Panc1 (cell line): Measurements from ENCODE around the gene SLC6A8. TPM values are rescaled to one million over a fixed set of nuclear protein-coding genes. Genes with fewer than 3 reads are reported as not detected.

Experiments
- ATAC-seq: fragments of 200-7000 bp; cut with Tn5 transposase; 2 replicates; pipeline ENCODE4 v1.9.1; 2020; ENCODE audit warnings: mild to moderate bottlenecking, moderate library complexity
- BruUV-seq: library from RNA; stranded (reverse); fragments of 400-500 nt; replicated peaks from 2 replicates; lab custom pipeline; 2021; lab: Mats Ljungman, UMichigan
- CTCF ChIA-PET: fragments of 300-600 bp; sonication (Branson Sonifier 250); formaldehyde crosslinking; loops from one replicate; lab custom pipeline; 2022; ENCODE audit warnings: antibody characterized with exemption; lab: Charles Lee
- POLR2A ChIA-PET: fragments of 300-600 bp; sonication (Branson Sonifier 250); formaldehyde crosslinking; loops from one replicate; lab custom pipeline; 2022; ENCODE audit warnings: antibody characterized with exemption; lab: Charles Lee
- DNase-seq: peaks from one replicate; pipeline ENCODE4 v3.0.0-alpha.2; 2010; ENCODE audit warnings: low read depth, low spot score
- H3K27ac ChIP-seq: 2 replicates; pipeline ENCODE4 v1.5.1; 2011; ENCODE audit warnings: mild to moderate bottlenecking, low read length, inconsistent platforms
- H3K27me3 ChIP-seq: fragments of 200-500 bp; sonication (Bioruptor generic); 2 replicates; pipeline ENCODE4 v1.6.0; 2014; ENCODE audit warnings: low read length, inconsistent platforms; ENCODE audit not compliant: control insufficient read depth, insufficient read depth
- H3K36me3 ChIP-seq: fragments of 200-500 bp; sonication (Bioruptor generic); 2 replicates; pipeline ENCODE4 v1.5.1; 2014; ENCODE audit warnings: inconsistent platforms, mild to moderate bottlenecking, low read length, moderate library complexity; ENCODE audit not compliant: control insufficient read depth, insufficient read depth
- H3K4me1 ChIP-seq: 2 replicates; pipeline ENCODE4 v1.5.1; 2011; ENCODE audit warnings: inconsistent platforms, mild to moderate bottlenecking, low read length, moderate library complexity; ENCODE audit not compliant: control insufficient read depth, insufficient read depth
- H3K4me3 ChIP-seq, 2 experiments: 2 replicates each; pipeline ENCODE4 v1.5.1; 2011 to 2012; ENCODE audit warnings: low read depth in 2 of 2, low read length in 2 of 2, mild to moderate bottlenecking in 2 of 2, inconsistent platforms in 1 of 2, moderate library complexity in 1 of 2
- H3K9me3 ChIP-seq: fragments of 200-500 bp; sonication (Bioruptor generic); 2 replicates; pipeline ENCODE4 v1.5.1; 2014; ENCODE audit warnings: low read depth, mild to moderate bottlenecking, inconsistent platforms, low read length, moderate library complexity; ENCODE audit not compliant: control insufficient read depth, insufficient read depth
- POLR2AphosphoS5 ChIP-seq: IDR thresholded peaks from 2 replicates; pipeline ENCODE4 v1.6.1; 2012; ENCODE audit warnings: mild to moderate bottlenecking, low read depth, low read length, moderate library complexity
- SIN3A ChIP-seq: IDR thresholded peaks from 2 replicates; pipeline ENCODE4 v1.6.1; 2012; ENCODE audit warnings: low read depth, mild to moderate bottlenecking, low read length, moderate library complexity, borderline replicate concordance; ENCODE audit not compliant: insufficient read depth
- TCF7L2 ChIP-seq: IDR thresholded peaks from 2 replicates; pipeline ENCODE4 v1.6.1; 2011; ENCODE audit warnings: mild to moderate bottlenecking, low read depth, low read length, inconsistent platforms
- in situ Hi-C: cut with HindIII; loops from 2 replicates; pipeline ENCODE4 v1.10.0; 2016; ENCODE audit warnings: low sequenced_read_pairs, low pct_unique_long_range_greater_than_20kb
- intact Hi-C: fragments of 100-400 bp; cut with micrococcal nuclease; formaldehyde crosslinking; loops from one replicate; pipeline ENCODE4 v1.10.0; 2022; ENCODE audit not compliant: unreplicated experiment
- total RNA-seq: library from RNA; stranded (reverse); gene quantifications from one replicate; pipeline ENCODE4 v1.2.1, GENCODE V29; 2021; ENCODE audit not compliant: unreplicated experiment
- TF ChIP-seq, protein P1 (sequence below), 2 experiments: IDR thresholded peaks; 2 replicates each; pipeline ENCODE4 v1.6.1; 2011 to 2012; ENCODE audit warnings: low read depth in 2 of 2, control low read depth in 1 of 2, low read length in 1 of 2, mild to moderate bottlenecking in 1 of 2, moderate library complexity in 1 of 2; ENCODE audit not compliant: insufficient read depth in 1 of 2
- TF ChIP-seq, protein P2 (sequence below): fragments of 450-650 bp; IDR thresholded peaks from 2 replicates; pipeline ENCODE4 v1.5.1; 2017; ENCODE audit warnings: mild to moderate bottlenecking

Gene SLC6A8
- total RNA-seq, 1 experiment from 2014 or later: 125 TPM

DNA sequence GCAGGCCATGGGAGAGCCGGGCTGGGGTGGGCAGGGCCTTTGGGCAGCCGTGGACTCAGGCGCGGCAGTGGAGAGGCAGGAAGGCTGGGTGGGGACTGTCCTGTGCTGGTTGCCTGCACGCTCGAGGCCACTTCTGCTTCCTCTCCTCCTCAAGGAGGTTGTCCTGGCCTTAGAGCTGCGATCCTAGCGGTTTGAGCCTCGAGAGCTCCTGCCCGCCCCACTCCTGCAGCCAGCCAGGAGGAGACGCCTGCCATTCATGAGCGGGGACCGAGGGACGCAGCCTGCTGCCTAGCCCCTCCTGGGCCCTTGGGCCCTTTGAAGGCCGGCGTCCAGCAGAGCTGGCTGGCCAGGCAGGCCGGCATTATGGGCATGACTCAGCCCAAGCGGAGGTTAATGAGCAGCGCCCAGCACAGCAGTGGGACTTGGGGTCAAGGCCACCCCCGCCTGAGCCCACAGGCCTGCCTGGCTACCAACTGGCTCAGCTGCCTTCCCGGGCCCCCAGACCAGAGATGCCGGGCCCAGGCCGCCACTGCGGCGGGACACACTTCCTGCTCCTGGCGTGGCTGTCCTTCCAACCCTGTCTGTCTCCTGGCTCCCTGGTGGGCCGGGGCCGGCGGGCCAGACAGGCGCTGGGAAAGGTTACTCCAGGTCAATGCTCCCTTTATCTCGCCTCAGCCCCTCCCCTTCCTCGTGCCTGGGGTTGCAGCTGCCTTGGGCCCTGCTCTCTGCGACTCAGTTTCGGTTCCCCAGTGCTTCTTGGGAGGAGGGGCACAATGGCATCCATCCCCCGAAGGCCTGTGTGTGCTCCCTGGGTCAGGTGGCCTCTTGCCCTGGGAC is 38.8 kb downstream of the SLC6A8 start:
- POLR2A ChIA-PET: interaction anchor here (0.6 kb wide), 1 partner anchor 410 kb away, joined by 5 read pairs; no protein-coding TSS in a partner anchor
- Histone ChIP-seq H3K4me1 (peaks cover 24% of the 10 kb centered on the region), H3K9me3 (0 out of 2 replicates have a peak, but pooled peaks cover 1% of the 10 kb centered on the region), H3K27me3 (no peaks in the 10 kb centered on the region), H3K27ac (peak overlapping the region; percentile 92), H3K4me3 (peak overlapping the region; percentile 80 to 84), H3K36me3 (peaks cover 6% of the 10 kb centered on the region)
- TF ChIP-seq, protein P1, sequence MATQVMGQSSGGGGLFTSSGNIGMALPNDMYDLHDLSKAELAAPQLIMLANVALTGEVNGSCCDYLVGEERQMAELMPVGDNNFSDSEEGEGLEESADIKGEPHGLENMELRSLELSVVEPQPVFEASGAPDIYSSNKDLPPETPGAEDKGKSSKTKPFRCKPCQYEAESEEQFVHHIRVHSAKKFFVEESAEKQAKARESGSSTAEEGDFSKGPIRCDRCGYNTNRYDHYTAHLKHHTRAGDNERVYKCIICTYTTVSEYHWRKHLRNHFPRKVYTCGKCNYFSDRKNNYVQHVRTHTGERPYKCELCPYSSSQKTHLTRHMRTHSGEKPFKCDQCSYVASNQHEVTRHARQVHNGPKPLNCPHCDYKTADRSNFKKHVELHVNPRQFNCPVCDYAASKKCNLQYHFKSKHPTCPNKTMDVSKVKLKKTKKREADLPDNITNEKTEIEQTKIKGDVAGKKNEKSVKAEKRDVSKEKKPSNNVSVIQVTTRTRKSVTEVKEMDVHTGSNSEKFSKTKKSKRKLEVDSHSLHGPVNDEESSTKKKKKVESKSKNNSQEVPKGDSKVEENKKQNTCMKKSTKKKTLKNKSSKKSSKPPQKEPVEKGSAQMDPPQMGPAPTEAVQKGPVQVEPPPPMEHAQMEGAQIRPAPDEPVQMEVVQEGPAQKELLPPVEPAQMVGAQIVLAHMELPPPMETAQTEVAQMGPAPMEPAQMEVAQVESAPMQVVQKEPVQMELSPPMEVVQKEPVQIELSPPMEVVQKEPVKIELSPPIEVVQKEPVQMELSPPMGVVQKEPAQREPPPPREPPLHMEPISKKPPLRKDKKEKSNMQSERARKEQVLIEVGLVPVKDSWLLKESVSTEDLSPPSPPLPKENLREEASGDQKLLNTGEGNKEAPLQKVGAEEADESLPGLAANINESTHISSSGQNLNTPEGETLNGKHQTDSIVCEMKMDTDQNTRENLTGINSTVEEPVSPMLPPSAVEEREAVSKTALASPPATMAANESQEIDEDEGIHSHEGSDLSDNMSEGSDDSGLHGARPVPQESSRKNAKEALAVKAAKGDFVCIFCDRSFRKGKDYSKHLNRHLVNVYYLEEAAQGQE (IDR thresholded peaks at IDR 0.05; ENCODE audit: insufficient read depth in 1 of 2, low read depth in 2 of 2, low read length in 1 of 2): no peak
- TF ChIP-seq SIN3A (0 out of 2 replicates have a peak, but pooled peaks have one; percentile 24), TCF7L2 (peak; percentile 75; the same call in 1 of the 2 replicates)
- TF ChIP-seq, protein P2, sequence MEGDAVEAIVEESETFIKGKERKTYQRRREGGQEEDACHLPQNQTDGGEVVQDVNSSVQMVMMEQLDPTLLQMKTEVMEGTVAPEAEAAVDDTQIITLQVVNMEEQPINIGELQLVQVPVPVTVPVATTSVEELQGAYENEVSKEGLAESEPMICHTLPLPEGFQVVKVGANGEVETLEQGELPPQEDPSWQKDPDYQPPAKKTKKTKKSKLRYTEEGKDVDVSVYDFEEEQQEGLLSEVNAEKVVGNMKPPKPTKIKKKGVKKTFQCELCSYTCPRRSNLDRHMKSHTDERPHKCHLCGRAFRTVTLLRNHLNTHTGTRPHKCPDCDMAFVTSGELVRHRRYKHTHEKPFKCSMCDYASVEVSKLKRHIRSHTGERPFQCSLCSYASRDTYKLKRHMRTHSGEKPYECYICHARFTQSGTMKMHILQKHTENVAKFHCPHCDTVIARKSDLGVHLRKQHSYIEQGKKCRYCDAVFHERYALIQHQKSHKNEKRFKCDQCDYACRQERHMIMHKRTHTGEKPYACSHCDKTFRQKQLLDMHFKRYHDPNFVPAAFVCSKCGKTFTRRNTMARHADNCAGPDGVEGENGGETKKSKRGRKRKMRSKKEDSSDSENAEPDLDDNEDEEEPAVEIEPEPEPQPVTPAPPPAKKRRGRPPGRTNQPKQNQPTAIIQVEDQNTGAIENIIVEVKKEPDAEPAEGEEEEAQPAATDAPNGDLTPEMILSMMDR: no peak
- DNase-seq (no peak), ATAC-seq (peak; percentile 15)
- intact Hi-C loops: no loop called here
- BruUV-seq: no TSS peak
- CTCF ChIA-PET: interaction anchor here (0.5 kb wide), 1 partner anchor 60 kb away, joined by 6 read pairs; no protein-coding TSS in a partner anchor
- in situ Hi-C loops: no loop called here

DNA sequence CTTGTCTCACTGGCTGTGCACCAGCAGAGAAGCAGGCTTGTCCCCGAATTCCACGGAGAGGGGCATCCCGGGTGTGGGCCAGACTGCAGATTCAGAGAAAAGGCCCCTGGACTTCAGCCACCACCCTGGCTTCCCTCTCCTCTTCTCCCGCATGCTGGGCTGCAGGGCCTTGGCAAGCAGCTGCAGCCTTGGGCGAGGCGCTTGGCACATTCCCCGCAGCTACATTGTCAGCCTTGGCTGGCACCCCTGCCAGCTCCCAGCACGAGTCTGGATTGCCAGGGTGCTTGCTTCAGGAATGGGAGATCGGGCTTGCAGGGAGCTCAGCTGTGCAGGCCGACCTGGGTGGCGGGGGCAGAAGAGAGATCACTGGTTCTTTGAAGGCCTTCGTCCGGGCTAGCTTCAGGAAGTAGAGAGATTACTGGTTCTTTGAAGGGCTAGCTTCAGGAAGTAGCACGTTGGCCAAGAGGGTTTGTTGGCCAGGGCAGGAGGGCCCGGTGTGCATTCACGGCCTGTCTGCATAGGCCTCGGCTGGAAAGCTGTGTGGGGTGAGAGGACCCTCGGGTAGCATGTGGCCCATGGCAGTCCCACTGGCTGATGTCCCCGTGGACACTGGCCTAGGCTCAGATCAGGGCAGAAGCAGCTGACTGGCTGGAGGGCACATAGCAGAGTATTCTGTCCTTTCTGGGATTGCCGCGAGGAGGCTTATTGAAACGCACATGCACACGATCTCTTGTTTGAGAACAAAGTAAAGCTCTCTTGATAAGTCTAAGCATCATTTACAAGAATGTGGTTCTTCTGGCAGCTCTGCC is 39.6 kb downstream of the SLC6A8 start:
- ChIA-PET POLR2A (interaction anchor here (0.6 kb wide), 1 partner anchor 409 kb away, joined by 5 read pairs; no protein-coding TSS in a partner anchor), CTCF (interaction anchor here (0.5 kb wide), 1 partner anchor 61 kb away, joined by 6 read pairs; no protein-coding TSS in a partner anchor)
- Histone ChIP-seq H3K27ac (peak overlapping the region; percentile 92), H3K27me3 (no peaks in the 10 kb centered on the region), H3K9me3 (0 out of 2 replicates have a peak, but pooled peaks cover 3% of the 10 kb centered on the region), H3K36me3 (no peaks in the 10 kb centered on the region; the same call in 1 of the 2 replicates), H3K4me3 (peak overlapping the region; percentile 80 to 84), H3K4me1 (peaks cover 19% of the 10 kb centered on the region)
- no peak for ATAC-seq
- BruUV-seq: TSS peak; percentile 34
- intact Hi-C loops (no loop called here), in situ Hi-C loops (no loop called here)
- TF ChIP-seq TCF7L2: no peak
- TF ChIP-seq POLR2AphosphoS5: no peak
- TF ChIP-seq, protein P1 (IDR thresholded peaks at IDR 0.05; ENCODE audit: insufficient read depth in 1 of 2, low read depth in 2 of 2, low read length in 1 of 2): no peak
- TF ChIP-seq, protein P2: no peak
- TF ChIP-seq SIN3A: no peak
- DNase-seq: no peak
